GM21528 (cell line): ENCODE results near the gene SLC6A15.

Experiments used
- ATAC-seq: cut with Tn5 transposase; IDR thresholded peaks from one replicate; pipeline ENCODE4 v1.9.1; 2021; ENCODE audit warnings: mild to moderate bottlenecking, moderate library complexity; ENCODE audit not compliant: unreplicated experiment, low FRiP score

The SLC6A15 gene

DNA sequence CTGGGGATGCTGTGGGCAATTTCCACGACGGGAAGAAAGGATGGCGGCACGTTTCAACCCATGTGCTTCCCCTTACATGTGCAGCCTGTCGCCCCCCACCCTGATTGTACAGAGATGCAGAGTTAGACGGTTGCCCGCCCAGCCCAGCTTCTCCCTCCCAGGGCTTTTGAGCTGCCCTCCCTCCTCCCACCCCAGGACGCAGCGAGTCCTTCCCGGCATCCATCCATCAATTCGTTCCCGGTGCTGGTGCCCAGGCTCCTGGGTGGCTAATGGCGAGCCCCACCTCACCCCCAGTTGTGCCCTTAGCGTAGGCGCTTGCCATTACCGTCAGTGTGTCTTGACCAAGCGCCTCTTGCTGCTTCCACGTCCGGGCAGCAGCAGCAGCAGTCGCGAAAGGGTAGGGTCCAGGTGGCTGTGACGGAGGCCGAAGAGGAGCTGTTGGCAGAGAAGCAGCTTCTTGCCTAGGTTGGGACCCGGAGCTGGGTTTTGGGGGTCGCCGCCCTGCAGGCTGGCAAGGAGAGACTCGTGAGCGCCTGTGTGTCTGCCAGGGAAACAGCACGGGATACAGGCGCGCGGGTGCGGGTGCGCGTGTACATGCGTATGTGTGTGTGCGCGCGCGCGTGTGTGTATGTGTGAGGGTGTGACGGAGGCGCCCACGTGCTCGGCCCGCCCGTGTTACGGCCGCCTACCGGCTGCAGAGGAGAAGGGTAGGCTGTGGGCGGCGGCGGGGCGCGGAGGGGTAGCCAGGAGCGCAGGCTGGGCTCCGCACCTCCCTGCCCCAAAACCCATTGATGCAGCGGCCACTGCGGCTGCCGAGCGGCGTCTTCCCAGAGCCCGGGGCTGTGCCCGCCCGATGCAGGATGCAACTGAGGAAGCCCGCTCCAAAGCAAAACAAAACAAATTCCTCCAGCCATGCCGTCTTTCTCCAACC lies at the start of gene SLC6A15:
Gene SLC6A15 (minus strand): TSS at position 602 of the 931 bp plus-strand sequence. CDS start 20,679 bp downstream, outside the sequence.
- ATAC-seq: no peak

- ATAC-seq: no peak
Measured at GRCh38 chr12:84960918-84961317, 48.3 kb upstream of the SLC6A15 start.

DNA sequence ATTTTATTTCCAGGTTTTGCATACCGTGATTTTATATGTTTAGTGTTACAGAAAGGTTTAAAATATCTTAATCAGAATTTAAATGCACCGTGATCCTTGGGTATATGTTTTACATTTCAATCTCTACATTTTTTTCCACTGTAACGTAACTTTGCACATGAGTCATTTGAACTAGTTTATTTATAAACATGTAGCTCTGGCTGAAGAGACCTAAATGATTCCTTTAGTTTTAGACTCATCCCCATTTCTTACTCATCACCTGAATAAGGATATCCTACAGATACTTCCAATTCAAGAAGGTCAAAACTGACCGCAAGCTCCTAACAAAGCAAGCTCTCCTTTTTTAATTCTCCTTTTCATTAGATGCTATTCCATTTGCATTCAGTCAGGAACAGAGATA lies 42.7 kb upstream of the SLC6A15 start:
- no peak for ATAC-seq

DNA sequence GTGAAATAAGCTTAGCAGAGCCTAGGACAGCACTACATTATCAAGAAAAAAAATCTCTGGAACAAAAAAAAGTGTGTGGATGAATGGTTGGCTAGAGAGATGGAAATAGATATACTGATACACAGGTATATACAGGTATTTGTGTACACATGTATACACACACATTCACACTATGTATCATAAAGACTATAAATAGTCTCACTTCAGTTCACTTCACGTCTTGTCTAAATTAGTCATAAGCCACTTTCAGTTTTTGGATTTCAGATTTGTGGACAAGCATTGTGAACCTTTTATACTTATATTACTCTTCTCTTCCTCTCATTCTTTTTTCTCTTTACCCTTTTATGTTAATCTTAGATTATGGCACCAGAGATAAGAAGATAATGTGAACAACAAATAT lies 41.8 kb upstream of the SLC6A15 start:
- no peak for ATAC-seq

DNA sequence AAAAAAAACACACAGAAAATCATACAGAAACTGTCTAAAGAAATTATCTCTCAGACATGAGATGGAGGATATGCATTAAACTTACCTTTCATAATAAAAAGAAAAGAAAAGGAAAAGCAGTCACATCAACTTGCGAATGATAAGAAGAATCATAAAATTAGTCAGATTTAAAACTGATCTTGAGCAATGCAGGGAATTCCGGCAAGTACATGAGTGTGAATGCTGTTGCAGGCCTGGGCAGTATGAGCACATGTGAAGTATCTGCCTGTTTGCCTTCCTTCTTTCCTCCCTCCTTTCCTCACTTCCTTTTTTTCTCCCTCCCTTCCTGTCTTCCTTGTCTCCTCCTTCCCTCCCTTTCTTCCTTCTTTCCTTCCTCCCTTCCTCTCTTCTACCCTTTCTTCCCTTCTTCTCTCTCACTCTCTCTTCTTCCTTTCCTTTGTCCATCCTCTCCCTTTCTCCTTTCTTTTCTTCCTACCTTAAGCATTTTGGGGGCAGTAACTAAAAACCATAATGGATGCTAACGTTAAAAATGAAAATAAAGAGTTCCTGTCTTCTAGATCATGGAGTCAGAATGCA lies 38.5 kb upstream of the SLC6A15 start:
- no peak for ATAC-seq

DNA sequence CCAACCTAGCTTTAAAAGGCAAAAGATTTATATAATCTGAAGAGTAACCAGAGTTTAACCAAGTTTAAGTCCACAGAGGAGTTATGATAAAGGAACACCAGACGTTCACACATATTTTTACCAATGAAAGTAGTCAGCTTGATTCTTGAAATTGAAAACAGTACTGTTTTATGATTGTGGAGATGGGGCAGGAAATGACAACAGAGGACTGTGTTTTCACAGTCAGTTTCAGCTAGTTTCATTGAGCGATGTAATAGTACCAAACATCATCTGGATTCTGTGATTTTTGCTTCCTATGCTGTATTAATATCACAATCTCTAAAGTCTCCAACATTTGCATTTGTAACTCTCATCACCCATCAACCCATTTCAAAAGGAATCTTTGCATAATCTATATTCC lies 34.2 kb upstream of the SLC6A15 start:
- ATAC-seq: no peak

GRCh38 chr12:84937415-84937814 lies 24.8 kb upstream of the SLC6A15 start:
- no peak for ATAC-seq

- no peak for ATAC-seq
Measured at GRCh38 chr12:84929501-84929900, 16.9 kb upstream of the SLC6A15 start.

DNA sequence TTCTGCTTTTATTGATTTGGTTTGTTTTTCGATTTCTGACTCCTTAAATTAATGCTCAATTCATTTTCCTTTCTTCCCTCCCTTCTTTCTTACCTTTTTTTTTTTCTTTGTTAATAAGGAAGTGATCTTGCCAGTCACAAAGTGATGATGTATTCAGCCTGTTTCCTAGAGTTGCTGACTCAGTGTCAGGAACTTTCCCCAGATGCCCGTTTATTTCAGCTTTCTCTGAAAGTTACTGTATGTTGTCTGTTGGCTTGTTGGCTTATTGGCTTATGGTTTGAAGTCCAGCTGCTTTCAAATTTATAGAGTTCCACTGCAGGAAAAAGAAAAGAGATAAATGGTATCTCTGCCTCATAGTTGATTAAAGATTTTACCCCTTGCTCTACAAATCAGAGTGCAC lies 12.4 kb upstream of the SLC6A15 start:
- ATAC-seq: no peak

GRCh38 chr12:84922693-84923092 lies 10.1 kb upstream of the SLC6A15 start:
- ATAC-seq: no peak

- ATAC-seq: no peak
Measured at GRCh38 chr12:84920331-84920730, 7.7 kb upstream of the SLC6A15 start.

- ATAC-seq: no peak
Measured at GRCh38 chr12:84919271-84919670, 6.7 kb upstream of the SLC6A15 start.

DNA sequence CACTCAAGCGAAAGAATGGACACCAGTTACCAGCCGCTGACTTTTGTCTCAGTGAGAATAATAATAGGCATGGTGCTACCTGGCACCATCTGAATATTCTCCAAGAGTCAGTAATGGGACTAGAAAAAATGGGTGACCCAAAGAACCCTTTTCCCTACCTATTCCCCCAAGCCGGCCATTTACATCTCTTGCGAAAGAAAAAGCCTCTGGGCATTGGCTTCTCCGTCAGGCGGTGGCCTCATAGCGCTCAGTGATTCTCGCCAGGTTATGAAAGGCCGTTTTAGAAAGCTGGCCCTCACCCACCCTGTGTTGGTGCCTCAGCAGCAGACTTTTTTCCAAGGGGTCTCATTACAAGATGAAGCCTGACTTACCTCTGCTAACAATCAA lies 523 bp upstream of the SLC6A15 start:
- ATAC-seq: no peak

DNA sequence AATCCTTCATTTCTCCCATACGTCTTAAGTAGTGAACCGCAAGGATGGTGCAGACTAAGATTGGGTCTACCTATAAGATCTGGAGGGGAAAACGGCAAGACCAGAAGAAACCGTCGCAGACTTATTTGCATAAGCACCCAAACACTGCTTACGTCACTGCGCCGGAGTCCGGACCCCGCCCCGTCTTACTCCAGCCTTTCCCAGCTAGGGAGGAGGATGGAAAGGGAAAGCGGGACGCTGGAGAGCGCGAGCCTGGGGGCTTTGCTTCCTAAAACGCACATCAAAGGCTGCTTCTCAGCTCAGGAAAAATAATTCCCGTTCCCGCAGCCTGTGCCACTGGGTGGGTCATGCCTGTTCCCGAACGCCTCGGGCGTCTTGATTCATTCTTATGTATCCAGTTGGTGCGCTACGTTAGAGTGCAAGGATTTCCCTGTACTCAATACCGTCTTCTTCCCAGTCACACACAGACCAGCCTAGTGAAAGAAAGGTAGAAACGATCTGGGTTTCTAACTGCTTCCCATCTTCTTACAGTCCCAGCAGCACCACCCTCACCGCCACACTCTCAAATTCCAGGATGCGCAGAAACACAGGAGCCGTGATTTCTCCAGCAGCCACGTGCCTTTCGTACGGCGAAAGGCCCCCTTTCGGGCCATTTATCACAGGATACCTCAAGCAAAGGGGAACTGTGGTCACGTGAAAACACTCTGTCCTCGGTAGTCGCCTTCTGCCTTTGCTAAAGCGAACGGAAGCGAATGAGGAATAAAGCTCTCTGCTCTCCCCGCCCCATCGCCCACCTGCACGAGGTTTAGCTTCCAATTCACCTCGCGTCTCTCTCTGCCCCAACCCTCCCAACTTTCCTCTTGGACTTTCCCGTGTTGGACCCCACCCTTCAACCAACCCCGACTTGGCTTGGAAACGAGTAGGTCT lies 1.1 kb downstream of the SLC6A15 start:
- ATAC-seq: no peak

DNA sequence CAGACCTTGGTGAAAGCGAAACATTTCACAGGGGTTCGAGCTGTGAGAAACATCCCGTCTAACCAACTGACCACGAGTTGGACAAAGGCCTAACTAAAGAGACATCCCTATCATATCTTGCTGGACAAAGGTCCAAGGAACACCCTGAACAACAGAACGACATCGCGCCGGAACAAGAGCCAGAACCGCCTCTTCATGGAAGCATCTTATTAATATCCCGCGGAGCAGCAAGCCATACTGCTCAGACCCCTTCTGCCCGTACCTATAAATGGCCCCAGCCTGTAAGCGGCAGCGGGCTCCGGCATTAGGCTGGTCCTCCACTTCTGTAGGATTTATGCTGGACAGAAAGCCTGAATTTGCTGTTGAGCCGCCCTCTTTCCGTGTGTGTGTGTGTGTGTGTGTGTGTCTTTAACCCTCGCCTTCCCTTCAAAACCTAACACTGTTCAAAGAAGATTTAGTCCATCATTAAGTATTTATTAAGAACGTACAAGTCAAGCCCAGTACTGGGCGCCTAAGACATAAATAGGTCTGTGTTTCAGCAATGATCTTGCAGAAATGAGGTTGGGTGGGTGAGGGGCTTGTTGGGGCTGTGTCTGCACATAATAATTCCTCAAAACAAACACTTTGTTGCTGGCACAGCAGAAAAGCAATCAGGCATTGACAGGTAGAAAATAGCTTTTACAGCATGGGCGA lies 1.9 kb downstream of the SLC6A15 start:
- ATAC-seq: no peak

- no peak for ATAC-seq
Measured at GRCh38 chr12:84904051-84904450, 8.5 kb downstream of the SLC6A15 start.

DNA sequence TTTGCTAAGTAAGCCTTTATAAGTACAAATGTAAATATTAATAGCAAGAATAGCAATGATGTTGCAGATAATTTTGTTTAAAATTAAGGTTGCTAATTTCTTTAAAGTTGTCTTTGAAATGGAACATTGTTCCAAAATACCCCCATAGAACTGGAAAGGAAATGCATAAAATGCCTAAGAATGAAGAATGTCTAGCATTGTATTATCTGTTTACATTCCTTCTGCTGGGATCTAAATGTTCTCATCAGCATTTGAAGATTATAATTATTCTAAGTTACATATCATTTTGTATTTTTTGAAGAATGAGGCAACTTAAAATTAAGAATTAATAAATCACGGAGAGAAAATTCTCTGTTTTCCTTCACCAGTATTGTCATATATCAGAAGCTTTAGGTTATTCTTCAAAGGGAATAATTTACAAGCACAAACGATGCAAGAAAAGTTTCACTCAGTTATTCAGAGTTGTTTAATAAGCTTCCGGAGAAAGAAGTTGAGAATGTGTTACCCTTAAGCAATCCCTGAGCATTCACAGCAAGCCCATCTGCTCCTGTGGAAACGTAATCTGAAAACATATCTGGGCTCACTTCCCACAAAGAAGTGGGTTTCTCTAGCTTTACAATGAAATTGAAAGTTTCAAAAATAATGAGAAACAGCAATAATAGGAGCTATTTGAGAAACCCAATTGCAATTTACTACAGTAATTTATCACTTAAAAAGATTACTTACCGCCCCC lies 21.3 kb downstream of the SLC6A15 start:
- no peak for ATAC-seq

DNA sequence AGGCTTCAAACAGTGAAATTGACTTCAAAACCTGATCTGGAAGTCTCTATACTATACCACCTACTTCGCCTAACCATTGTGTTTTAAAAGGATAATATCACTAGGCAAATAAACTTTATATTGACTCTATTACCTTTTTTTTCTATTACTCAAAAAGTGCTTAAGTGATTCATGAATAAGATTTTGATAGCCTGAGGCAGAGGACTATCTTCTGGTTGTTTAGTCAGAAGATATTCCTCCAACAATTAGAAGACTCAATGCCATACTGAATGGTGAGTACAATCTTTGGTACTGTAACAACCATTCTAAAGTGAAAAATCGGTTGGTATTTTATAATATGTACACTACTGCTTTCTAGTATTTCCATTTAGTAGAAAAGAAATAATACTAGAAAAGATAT lies 22.8 kb downstream of the SLC6A15 start:
- no peak for ATAC-seq

DNA sequence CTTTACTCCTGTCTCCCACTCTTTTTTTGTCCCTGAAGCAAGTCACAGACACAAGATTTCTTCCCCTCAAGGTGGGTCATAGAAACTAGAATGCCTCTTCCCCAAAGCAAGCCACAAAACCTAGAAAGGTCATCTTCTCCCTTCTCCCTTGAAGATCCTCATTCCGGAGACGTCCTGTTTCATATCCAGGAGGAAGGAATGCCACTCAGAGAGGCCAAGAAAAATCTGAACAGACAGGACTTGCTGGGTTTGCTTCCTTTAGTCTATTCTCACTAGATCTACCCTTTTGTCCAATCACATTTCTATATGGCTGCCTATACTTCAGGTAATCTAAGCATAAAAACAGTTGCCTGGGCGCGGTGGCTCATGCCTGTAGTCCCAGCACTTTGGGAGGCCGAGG lies 23.7 kb downstream of the SLC6A15 start:
- ATAC-seq: no peak

DNA sequence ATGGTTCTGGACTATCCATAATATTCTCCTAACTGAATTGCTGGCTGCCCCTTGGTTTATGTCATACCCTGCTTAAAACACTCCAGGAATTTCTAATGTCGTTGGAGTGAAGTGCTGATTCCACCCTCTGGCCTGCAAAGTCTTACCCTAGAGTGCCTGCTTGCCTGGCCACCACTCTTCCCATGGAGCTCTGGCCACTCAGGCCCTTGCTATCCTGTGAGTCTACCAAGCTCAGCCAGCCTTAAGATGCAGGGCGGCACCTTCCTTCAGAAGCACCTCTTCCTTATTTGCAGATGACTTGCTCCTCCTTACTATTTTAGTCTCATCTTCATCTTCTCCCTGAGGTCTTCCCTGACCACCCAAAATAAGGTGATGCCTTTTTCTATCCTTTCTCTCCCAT lies 35.3 kb downstream of the SLC6A15 start:
- no peak for ATAC-seq
